ENCODE results near the gene ACTR3C.
"Not testable (repeated sequence)": the region's sequence is repeated elsewhere in the genome, so short reads cannot be mapped to it uniquely, and the experiment has no call there.

Gene ACTR3C

DNA sequence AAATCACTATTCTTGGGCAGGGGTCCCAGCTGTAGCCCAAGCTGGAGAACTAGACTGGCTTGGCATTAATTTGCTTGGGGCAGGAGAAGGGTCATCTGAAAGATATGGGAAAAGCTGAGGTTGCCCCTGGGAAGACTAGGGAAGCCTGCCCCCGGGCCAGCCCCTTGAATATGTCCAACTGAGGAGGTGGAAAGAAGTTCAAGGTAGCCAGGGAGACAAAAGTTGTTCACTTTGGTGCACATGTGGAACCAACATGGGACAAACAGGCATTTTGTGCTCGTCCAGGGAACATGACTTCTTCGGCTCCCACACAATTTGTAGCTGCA lies 1.6 kb downstream of the ACTR3C start:
- DNase-seq, result no peak
- Histone ChIP-seq H3K27me3 (ENCODE audit: insufficient read depth, low read depth, severe bottlenecking) (no peaks in the 10 kb centered on the region), H3K36me3 (peaks cover 23% of the 10 kb centered on the region), H3K4me3 (ENCODE audit: low read depth, low read length) (no peak overlapping the region), H3K27ac (peak overlapping the region; percentile 88), H3K9me3 (ENCODE audit: severe bottlenecking) (no peaks in the 10 kb centered on the region)
- TF ChIP-seq, protein P1, sequence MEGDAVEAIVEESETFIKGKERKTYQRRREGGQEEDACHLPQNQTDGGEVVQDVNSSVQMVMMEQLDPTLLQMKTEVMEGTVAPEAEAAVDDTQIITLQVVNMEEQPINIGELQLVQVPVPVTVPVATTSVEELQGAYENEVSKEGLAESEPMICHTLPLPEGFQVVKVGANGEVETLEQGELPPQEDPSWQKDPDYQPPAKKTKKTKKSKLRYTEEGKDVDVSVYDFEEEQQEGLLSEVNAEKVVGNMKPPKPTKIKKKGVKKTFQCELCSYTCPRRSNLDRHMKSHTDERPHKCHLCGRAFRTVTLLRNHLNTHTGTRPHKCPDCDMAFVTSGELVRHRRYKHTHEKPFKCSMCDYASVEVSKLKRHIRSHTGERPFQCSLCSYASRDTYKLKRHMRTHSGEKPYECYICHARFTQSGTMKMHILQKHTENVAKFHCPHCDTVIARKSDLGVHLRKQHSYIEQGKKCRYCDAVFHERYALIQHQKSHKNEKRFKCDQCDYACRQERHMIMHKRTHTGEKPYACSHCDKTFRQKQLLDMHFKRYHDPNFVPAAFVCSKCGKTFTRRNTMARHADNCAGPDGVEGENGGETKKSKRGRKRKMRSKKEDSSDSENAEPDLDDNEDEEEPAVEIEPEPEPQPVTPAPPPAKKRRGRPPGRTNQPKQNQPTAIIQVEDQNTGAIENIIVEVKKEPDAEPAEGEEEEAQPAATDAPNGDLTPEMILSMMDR (IDR thresholded peaks at IDR 0.05; ENCODE audit: low read depth, low read length), result no peak

DNA sequence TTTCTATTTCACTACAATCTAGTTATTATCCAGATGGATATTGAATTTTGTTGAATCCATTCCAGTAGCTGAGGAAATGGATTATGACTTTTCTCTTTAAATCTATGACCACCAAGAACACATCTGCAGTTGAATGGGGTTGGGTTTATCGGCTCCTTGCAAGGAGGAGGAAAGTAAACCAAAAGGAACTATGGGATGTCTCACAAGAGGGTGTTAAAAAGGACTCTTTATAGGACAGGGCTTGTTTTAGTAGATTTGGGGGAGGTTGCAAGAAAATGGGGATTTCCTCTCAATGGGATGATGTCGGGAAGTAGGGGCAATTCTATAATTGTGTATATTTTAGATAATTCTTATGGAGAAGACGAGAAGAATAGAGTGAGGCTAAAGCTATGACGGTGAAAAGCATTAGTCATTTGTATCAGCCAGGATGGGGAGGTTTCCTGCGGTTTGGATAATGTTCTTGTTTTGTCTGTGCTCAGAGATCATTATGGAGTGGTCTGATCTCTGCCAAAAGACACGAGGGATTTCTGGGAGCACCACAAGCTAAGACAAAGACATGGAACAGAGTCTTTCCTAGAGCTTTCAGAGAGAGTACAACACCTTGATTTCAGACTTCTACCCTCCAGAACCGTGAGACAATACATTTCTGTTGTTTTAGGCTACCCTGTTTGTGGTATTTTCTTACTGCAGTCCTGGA lies 5.4 kb downstream of the ACTR3C start:
- DNase-seq, result no peak
- Histone ChIP-seq H3K36me3 (no peaks in the 10 kb centered on the region), H3K27ac (no peak overlapping the region), H3K9me3 (ENCODE audit: severe bottlenecking) (no peaks in the 10 kb centered on the region), H3K4me3 (ENCODE audit: low read depth, low read length) (no peak overlapping the region), H3K27me3 (ENCODE audit: insufficient read depth, low read depth, severe bottlenecking) (no peaks in the 10 kb centered on the region)
- TF ChIP-seq, protein P1 (IDR thresholded peaks at IDR 0.05; ENCODE audit: low read depth, low read length), result no peak

GRCh38 chr7:150316987-150317386 lies 6.4 kb downstream of the ACTR3C start:
- not testable (repeated sequence) for H3K36me3 ChIP-seq; H3K9me3 ChIP-seq (ENCODE audit: severe bottlenecking); H3K27ac ChIP-seq; H3K27me3 ChIP-seq (ENCODE audit: insufficient read depth, low read depth, severe bottlenecking); DNase-seq; H3K4me3 ChIP-seq (ENCODE audit: low read depth, low read length)

DNA sequence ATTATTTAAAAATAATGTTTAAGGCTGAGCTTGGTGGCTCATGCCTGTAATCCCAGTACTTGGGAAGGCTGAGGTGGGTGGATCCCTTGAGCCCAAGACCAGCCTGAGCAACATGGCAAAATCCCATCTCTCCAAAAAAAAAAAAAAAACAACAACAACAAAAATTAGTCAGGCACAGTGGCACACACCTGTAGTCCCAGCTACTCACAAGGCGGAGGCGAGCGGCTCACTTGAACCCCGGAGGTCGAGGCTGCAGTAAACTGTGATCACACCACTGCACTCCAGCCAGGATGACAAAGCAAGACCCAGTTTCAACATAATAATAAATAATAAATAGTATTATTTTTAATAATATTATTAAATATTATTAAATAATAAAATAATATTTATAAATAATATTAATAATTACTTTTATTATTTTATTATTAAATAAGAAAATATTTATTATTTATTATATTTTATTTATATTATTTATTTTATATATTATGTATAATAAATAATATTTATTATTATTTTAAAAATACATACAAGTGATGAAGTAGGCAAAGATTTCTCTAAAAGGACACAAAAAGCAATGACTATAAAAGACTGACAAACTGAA lies 8.6 kb downstream of the ACTR3C start:
- TF ChIP-seq, protein P1 (IDR thresholded peaks at IDR 0.05; ENCODE audit: low read depth, low read length), result no peak
- no peak for DNase-seq
- Histone ChIP-seq H3K27me3 (ENCODE audit: insufficient read depth, low read depth, severe bottlenecking) (no peaks in the 10 kb centered on the region), H3K36me3 (no peaks in the 10 kb centered on the region), H3K27ac (no peak overlapping the region), H3K9me3 (ENCODE audit: severe bottlenecking) (no peaks in the 10 kb centered on the region), H3K4me3 (ENCODE audit: low read depth, low read length) (no peak overlapping the region)

DNA sequence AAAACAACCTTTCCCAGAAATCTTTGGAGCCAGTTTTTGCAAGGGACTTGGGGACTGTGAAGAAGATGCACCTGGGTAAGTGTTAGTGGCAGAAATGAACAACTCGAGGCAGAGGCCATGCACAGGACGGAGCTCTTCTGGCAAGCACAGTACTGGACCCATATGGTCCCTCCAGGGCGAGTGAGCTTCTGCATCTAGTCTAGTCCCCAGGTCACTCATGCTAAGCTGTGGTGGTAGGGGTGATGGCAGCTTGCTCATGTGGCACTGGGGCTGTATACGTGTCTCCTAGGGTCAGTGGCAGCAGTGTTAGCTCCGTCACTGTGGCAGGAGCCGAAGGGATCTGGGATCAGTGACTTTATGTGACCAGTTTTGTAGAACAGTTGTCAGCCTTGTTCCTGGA lies 9.5 kb downstream of the ACTR3C start:
- Histone ChIP-seq H3K27me3 (ENCODE audit: insufficient read depth, low read depth, severe bottlenecking) (no peaks in the 10 kb centered on the region), H3K27ac (no peak overlapping the region), H3K36me3 (no peaks in the 10 kb centered on the region), H3K4me3 (ENCODE audit: low read depth, low read length) (no peak overlapping the region), H3K9me3 (ENCODE audit: severe bottlenecking) (no peaks in the 10 kb centered on the region)
- DNase-seq, result no peak
- TF ChIP-seq, protein P1 (IDR thresholded peaks at IDR 0.05; ENCODE audit: low read depth, low read length), result no peak

GRCh38 chr7:150313367-150313809 lies 10.0 kb downstream of the ACTR3C start:
- H3K4me3 ChIP-seq (ENCODE audit: low read depth, low read length), result no peak overlapping the region
- TF ChIP-seq, protein P1 (IDR thresholded peaks at IDR 0.05; ENCODE audit: low read depth, low read length), result no peak
- no peaks in the 10 kb centered on the region for H3K27me3 ChIP-seq (ENCODE audit: insufficient read depth, low read depth, severe bottlenecking)
- no peaks in the 10 kb centered on the region for H3K36me3 ChIP-seq
- H3K27ac ChIP-seq, result no peak overlapping the region
- no peak for DNase-seq
- no peaks in the 10 kb centered on the region for H3K9me3 ChIP-seq (ENCODE audit: severe bottlenecking)

GRCh38 chr7:150312649-150313366 lies 10.5 kb downstream of the ACTR3C start:
- H3K27me3 ChIP-seq (ENCODE audit: insufficient read depth, low read depth, severe bottlenecking); H3K27ac ChIP-seq; H3K4me3 ChIP-seq (ENCODE audit: low read depth, low read length); H3K36me3 ChIP-seq; DNase-seq; H3K9me3 ChIP-seq (ENCODE audit: severe bottlenecking): not testable (repeated sequence)

All from WERI-Rb-1 (cell line).